Gastroesophageal sphincter (tissue), 4 donors: ENCODE data around the gene PIK3CA. TPM values are rescaled to one million over a fixed set of nuclear protein-coding genes. Genes with fewer than 3 reads are reported as not detected.

Experiments used
- ATAC-seq: fragments of 150-250 bp; one replicate; pipeline ENCODE4 v1.9.1; 2016; ENCODE audit warnings: mild to moderate bottlenecking, moderate library complexity
- H3K27ac ChIP-seq, 4 donors: fragments of 200-600 bp; sonication (generic) in 3 of 4; 1 replicate in 3 of 4; 2 replicates in 1 of 4; pipeline ENCODE4 v1.5.1; 2016 to 2019
- H3K27me3 ChIP-seq: fragments of 200-600 bp; sonication (generic); one replicate; pipeline ENCODE4 v1.5.1; 2019
- H3K36me3 ChIP-seq, 2 donors: fragments of 200-600 bp; sonication (generic); one replicate each; pipeline ENCODE4 v1.5.1; 2019; ENCODE audit warnings: control low read depth in 1 of 2
- H3K4me1 ChIP-seq, 3 donors: fragments of 200-600 bp; sonication (generic); 1 replicate in 2 of 3; 2 replicates in 1 of 3; pipeline ENCODE4 v1.5.1; 2016 to 2019; ENCODE audit warnings: control low read depth in 2 of 3
- H3K4me3 ChIP-seq, 2 donors: fragments of 200-600 bp; sonication (generic); one replicate each; pipeline ENCODE4 v1.5.1; 2019; ENCODE audit warnings: mild to moderate bottlenecking in 1 of 2, moderate library complexity in 1 of 2
- H3K9me3 ChIP-seq, 3 donors: fragments of 200-600 bp; sonication (generic); one replicate each; pipeline ENCODE4 v1.5.1; 2017 to 2019; ENCODE audit warnings: control low read depth in 2 of 3
- EP300 ChIP-seq: sonication (generic); formaldehyde crosslinking; IDR thresholded peaks from one replicate; pipeline ENCODE4 v1.6.1; 2017; ENCODE audit warnings: antibody characterized with exemption, mild to moderate bottlenecking
- POLR2A ChIP-seq, 2 donors: fragments of 450-650 bp; IDR thresholded peaks; one replicate each; pipeline ENCODE4 v1.6.1; 2017; ENCODE audit warnings: antibody characterized with exemption in 2 of 2, mild to moderate bottlenecking in 2 of 2, moderate library complexity in 1 of 2
- POLR2AphosphoS5 ChIP-seq: sonication (generic); formaldehyde crosslinking; IDR thresholded peaks from one replicate; pipeline ENCODE4 v1.6.1; 2017; ENCODE audit warnings: antibody characterized with exemption
- WGBS, 2 donors: methylation state at CpG; one replicate each; pipeline ENCODE4 v1.1.5; 2018; ENCODE audit warnings: low coverage in 1 of 2; 5-methylcytosine and 5-hydroxymethylcytosine counted together
- total RNA-seq, 4 donors: library from RNA; depleted of rRNA; stranded (reverse); fragments of >200 nt; gene quantifications; one replicate each; pipeline ENCODE4 v1.1.0, GENCODE V29; 2016
- TF ChIP-seq, protein P1 (sequence below), 4 experiments: fragments of 200-600 bp in 2 of 4; fragments of 450-650 bp in 2 of 4; sonication (generic) in 1 of 4; IDR thresholded peaks; one replicate each; pipeline ENCODE4 v1.5.1; 2017 to 2019; ENCODE audit warnings: antibody characterized with exemption in 4 of 4, mild to moderate bottlenecking in 2 of 4, moderate library complexity in 2 of 4

PIK3CA gene
- total RNA-seq, 4 donors from 2014 or later, result 35.7 to 47.7 (median 39.6) TPM

DNA sequence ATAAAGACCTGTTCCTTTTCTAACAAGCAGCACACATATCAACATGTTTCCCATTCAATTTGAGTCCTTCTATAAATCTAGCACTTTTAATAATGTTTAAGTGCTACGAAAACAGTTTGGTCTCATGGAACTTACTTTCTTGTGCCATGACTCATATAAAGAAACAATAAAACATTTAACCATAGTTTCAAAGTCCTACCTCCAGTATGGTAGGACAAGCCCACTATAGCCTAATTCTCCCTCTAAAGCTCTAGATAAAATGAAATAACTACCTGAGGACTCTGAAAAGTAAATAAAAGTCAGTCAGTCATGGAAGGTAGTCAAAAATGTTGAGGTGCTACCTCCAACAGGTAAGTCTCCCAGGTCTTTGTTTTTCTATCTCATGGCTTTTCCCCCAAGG lies 12.0 kb upstream of the PIK3CA start:
- Histone ChIP-seq H3K27me3 (peaks cover 6% of the 10 kb centered on the region), H3K36me3 (no peaks in the 10 kb centered on the region), H3K27ac (no peak overlapping the region), H3K9me3 (no peaks in the 10 kb centered on the region), H3K4me1 (no peaks in the 10 kb centered on the region), H3K4me3 (no peak overlapping the region)
- no peak for TF ChIP-seq EP300
- no peak for TF ChIP-seq POLR2A (IDR thresholded peaks at IDR 0.05)
- TF ChIP-seq, protein P1, sequence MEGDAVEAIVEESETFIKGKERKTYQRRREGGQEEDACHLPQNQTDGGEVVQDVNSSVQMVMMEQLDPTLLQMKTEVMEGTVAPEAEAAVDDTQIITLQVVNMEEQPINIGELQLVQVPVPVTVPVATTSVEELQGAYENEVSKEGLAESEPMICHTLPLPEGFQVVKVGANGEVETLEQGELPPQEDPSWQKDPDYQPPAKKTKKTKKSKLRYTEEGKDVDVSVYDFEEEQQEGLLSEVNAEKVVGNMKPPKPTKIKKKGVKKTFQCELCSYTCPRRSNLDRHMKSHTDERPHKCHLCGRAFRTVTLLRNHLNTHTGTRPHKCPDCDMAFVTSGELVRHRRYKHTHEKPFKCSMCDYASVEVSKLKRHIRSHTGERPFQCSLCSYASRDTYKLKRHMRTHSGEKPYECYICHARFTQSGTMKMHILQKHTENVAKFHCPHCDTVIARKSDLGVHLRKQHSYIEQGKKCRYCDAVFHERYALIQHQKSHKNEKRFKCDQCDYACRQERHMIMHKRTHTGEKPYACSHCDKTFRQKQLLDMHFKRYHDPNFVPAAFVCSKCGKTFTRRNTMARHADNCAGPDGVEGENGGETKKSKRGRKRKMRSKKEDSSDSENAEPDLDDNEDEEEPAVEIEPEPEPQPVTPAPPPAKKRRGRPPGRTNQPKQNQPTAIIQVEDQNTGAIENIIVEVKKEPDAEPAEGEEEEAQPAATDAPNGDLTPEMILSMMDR (IDR thresholded peaks at IDR 0.05), result no peak
- no peak for ATAC-seq
- 64 to 100% methylated on average over 1 of the region's 1 CpG for WGBS, 2 donors

DNA sequence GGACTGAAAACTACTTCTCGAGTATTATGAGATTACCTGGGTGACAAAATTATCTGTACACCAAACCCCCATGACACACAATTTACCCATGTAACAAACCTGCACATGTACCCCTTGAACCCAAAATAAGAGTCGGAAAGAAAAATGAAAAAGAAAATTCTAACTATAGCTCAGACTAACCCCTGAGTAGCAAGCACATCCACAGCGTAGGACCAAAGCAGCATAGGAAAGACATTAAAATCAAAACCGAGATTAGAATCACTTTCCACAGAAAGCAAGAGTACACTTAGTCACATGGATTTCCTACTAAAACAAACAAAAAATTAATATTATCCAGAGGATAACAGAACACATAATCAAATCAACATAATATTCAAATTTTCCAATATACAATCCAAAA lies 6.3 kb upstream of the PIK3CA start:
- Histone ChIP-seq H3K4me3 (no peak overlapping the region), H3K27me3 (peaks cover 6% of the 10 kb centered on the region), H3K27ac (no peak overlapping the region), H3K36me3 (no peaks in the 10 kb centered on the region), H3K9me3 (no peaks in the 10 kb centered on the region), H3K4me1 (peaks cover 0 to 6% (median 0%) of the 10 kb centered on the region in 3 donors)
- TF ChIP-seq EP300, result no peak
- no peak for TF ChIP-seq POLR2A (IDR thresholded peaks at IDR 0.05)
- TF ChIP-seq, protein P1 (IDR thresholded peaks at IDR 0.05), result no peak
- TF ChIP-seq POLR2AphosphoS5, result no peak
- 70 to 81% methylated on average over 4 of the region's 4 CpGs for WGBS, 2 donors
- ATAC-seq, result no peak

DNA sequence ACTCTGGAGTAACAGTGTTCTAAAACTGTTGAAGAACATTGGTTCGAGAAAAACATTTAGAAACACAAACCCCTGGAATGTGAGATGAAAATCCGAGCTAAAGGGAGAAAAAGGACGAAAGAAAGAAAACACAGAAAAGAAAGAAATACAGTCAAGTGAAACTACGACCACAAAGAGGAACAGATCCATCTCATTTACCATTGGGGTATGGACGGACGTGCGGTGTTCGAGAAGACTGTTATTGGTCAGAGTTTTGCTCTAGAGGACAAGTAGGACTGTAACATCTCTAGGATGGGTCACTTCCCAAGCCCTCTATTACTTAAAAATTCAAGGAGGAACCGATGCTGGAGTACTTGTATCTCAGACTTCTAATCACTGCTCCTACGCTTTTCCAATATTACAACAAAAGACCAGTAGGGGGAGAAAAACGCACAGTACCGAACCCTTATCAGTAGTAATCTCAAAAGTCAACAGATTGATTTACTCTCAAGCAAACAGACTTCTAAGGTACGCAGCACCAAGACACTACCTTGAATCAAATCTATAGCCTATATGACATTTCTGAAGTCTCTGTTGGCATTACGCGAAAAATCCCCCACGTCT lies 1.1 kb upstream of the PIK3CA start:
- peak; percentile 54 for ATAC-seq
- Histone ChIP-seq H3K4me1 (peaks cover 0 to 33% (median 0%) of the 10 kb centered on the region in 3 donors), H3K4me3 (peak overlapping the region; percentile 64 to 91), H3K9me3 (no peaks in the 10 kb centered on the region), H3K27me3 (no peaks in the 10 kb centered on the region), H3K27ac (peak overlapping the region; percentile 90 to 99 (median 97)), H3K36me3 (no peaks in the 10 kb centered on the region)
- 2 to 3% methylated on average over 15 to 16 of the region's 16 CpGs for WGBS, 2 donors
- TF ChIP-seq POLR2A (IDR thresholded peaks at IDR 0.05) (no peak), EP300 (no peak), POLR2AphosphoS5 (no peak)
- TF ChIP-seq, protein P1 (IDR thresholded peaks at IDR 0.05), result peak; percentile 69 to 77 (median 72)

DNA sequence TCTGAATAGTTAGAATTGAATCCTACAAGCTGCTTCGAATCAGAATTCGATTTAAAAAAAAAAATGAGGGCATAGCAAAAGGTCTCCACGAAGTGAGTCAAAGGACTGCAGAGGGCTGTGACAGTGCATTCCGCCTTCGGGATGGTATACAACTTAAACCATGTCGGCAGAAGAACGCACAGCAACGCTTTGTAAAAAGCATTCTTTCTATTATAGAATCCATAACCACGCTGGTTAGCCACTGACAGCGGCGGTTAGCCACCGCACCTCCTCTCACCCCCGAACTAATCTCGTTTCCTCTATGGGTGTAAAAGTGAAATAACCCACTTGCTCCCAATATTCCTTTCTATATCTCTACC lies 664 bp upstream of the PIK3CA start:
- H3K4me1 ChIP-seq, result peaks cover 0 to 37% (median 0%) of the 10 kb centered on the region in 3 donors
- peak overlapping the region; percentile 90 to 99 (median 97) for H3K27ac ChIP-seq
- WGBS, 2 donors, result 0% methylated on average over 12 to 14 of the region's 14 CpGs
- no peaks in the 10 kb centered on the region for H3K9me3 ChIP-seq
- no peaks in the 10 kb centered on the region for H3K36me3 ChIP-seq
- ATAC-seq, result no peak
- H3K27me3 ChIP-seq, result no peaks in the 10 kb centered on the region
- H3K4me3 ChIP-seq, result peak overlapping the region; percentile 64 to 91
- TF ChIP-seq, protein P1 (IDR thresholded peaks at IDR 0.05), result peak in 1 of 4 experiments; percentile 3
- no peak for TF ChIP-seq POLR2AphosphoS5

DNA sequence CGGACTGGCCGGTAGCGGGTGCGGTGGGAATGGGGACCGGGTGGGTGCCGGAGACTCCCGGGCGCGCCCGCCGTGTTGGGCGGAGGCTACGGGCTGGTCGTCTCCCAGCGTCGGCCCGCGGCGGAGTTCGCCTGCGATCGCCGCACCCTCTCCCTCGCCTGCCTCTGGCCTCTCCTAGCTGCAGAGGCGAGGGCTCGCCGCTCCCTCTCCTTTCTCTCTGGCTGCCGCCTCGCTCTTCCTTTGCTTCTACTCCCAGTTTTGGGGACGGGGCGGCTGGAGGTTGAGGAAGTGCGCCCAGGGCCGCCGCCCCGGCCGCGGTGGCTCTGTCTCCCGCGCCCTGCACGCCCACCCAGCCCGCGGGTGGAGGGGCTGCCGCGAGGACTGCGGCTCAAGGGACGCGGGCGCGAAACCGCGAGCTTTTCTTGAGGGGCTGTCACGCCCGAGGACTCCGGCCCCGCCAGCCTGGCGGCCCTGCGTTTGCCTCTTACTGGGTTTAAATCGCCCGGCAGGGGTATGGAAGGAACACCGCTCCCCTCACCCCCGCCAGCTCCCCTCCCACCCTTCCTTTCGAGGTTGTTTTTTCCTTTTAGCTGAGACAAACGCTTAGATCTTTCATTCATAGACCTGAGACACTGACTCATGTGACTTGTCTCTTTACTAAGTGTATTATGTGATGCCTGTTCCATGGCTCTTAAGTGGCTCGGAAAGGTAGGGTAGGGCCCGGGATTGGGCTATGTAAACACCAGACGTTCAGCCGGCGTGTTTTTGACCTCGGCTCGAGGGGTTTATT lies 654 bp downstream of the PIK3CA start:
- WGBS, 2 donors, result 0% methylated on average over 6 to 15 of the region's 70 CpGs
- peak overlapping the region; percentile 90 to 99 (median 97) for H3K27ac ChIP-seq
- H3K36me3 ChIP-seq, result no peaks in the 10 kb centered on the region
- peak overlapping the region; percentile 64 to 91 for H3K4me3 ChIP-seq
- ATAC-seq, result peak; percentile 36
- no peak for TF ChIP-seq POLR2AphosphoS5
- TF ChIP-seq POLR2A (IDR thresholded peaks at IDR 0.05), result peak in 1 of 2 donors; percentile 42
- TF ChIP-seq, protein P1 (IDR thresholded peaks at IDR 0.05), result peak in 1 of 4 experiments; percentile 21
- H3K27me3 ChIP-seq, result no peaks in the 10 kb centered on the region
- no peaks in the 10 kb centered on the region for H3K9me3 ChIP-seq
- peaks cover 0 to 42% (median 0%) of the 10 kb centered on the region in 3 donors for H3K4me1 ChIP-seq
